ENCODE measurements around the gene FAM43A.

The FAM43A gene, protein sequence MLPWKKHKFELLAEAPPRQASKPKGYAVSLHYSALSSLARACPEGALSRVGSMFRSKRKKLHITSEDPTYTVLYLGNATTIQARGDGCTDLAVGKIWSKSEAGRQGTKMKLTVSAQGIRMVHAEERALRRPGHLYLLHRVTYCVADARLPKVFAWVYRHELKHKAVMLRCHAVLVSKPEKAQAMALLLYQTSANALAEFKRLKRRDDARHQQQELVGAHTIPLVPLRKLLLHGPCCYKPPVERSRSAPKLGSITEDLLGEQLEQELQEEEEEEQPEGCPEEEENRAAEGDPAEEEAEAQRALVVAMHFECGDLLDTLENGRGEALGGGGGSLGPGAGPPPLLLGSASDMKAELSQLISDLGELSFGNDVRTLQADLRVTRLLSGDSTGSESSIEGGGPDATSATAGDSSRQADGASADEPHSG

GRCh38 chr3:194685718-194686413 lies at the start of gene FAM43A:
Gene FAM43A, plus strand, starts transcription at chr3:194685883. Its CDS starts 944 bp downstream, at chr3:194686827.
- in situ Hi-C loops (cut with MboI; ENCODE audit: low pct_unique_long_range_greater_than_20kb, low sequenced_read_pairs, unreplicated experiment), result loop anchor here (10.0 to 25.0 kb wide), 4 partner anchors 276 to 851 kb away; partner anchors contain the start of gene PPP1R2

GRCh38 chr3:194637066-194637465 lies 48.6 kb upstream of the FAM43A start:
- in situ Hi-C loops (cut with MboI; ENCODE audit: low pct_unique_long_range_greater_than_20kb, low sequenced_read_pairs, unreplicated experiment), result no loop called here
- DNase-seq (ENCODE audit: low spot score), result no peak
- TF ChIP-seq, protein P1, sequence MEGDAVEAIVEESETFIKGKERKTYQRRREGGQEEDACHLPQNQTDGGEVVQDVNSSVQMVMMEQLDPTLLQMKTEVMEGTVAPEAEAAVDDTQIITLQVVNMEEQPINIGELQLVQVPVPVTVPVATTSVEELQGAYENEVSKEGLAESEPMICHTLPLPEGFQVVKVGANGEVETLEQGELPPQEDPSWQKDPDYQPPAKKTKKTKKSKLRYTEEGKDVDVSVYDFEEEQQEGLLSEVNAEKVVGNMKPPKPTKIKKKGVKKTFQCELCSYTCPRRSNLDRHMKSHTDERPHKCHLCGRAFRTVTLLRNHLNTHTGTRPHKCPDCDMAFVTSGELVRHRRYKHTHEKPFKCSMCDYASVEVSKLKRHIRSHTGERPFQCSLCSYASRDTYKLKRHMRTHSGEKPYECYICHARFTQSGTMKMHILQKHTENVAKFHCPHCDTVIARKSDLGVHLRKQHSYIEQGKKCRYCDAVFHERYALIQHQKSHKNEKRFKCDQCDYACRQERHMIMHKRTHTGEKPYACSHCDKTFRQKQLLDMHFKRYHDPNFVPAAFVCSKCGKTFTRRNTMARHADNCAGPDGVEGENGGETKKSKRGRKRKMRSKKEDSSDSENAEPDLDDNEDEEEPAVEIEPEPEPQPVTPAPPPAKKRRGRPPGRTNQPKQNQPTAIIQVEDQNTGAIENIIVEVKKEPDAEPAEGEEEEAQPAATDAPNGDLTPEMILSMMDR (IDR thresholded peaks at IDR 0.05; ENCODE audit: extremely low read depth, insufficient read depth, missing control alignments), result no peak

More at GRCh38 chr3:194685718-194686413, at the start of gene FAM43A:
- peak; percentile 88 for DNase-seq (ENCODE audit: low spot score)
- TF ChIP-seq, protein P1 (IDR thresholded peaks at IDR 0.05; ENCODE audit: extremely low read depth, insufficient read depth, missing control alignments), result peak; percentile 28

- in situ Hi-C loops (cut with MboI; ENCODE audit: low pct_unique_long_range_greater_than_20kb, low sequenced_read_pairs, unreplicated experiment), result no loop called here
- TF ChIP-seq, protein P1 (IDR thresholded peaks at IDR 0.05; ENCODE audit: extremely low read depth, insufficient read depth, missing control alignments), result no peak
- DNase-seq (ENCODE audit: low spot score), result no peak
Observed at GRCh38 chr3:194637541-194638400, 47.9 kb upstream of the FAM43A start.

DNA sequence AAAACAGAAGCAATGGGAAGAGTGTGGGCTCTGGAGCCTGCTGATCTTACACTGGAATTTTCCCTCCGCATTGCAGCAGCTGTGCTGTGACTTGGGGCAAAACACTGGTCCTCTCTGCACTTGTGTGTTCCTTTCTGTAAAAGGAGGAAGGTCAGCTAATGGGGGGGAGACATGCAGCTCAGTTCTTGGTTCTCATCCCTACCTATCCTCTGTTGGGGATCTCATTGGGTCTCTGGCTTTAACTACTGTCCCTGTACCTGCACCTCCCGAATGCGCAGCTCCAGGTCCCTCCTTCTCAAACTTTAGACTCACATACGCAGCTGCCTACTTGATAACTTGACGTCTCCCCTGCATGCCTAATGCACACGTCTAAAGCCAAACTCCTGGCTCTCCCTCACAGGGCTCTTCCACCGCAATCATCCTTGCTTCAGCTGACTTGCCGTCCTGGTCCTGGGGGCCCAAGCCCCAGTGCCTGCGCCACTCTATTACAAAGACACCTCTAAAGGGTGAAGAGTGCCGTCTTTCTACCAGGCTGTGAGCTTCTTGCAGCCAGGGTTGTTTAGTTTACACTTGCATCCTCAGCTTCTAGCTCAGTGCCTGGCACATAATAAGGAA lies 46.6 kb upstream of the FAM43A start:
- TF ChIP-seq, protein P1 (IDR thresholded peaks at IDR 0.05; ENCODE audit: extremely low read depth, insufficient read depth, missing control alignments), result no peak
- DNase-seq (ENCODE audit: low spot score), result no peak
- in situ Hi-C loops (cut with MboI; ENCODE audit: low pct_unique_long_range_greater_than_20kb, low sequenced_read_pairs, unreplicated experiment), result no loop called here

GRCh38 chr3:194640829-194641228 lies 44.9 kb upstream of the FAM43A start:
- TF ChIP-seq, protein P1 (IDR thresholded peaks at IDR 0.05; ENCODE audit: extremely low read depth, insufficient read depth, missing control alignments), result peak; percentile 8
- in situ Hi-C loops (cut with MboI; ENCODE audit: low pct_unique_long_range_greater_than_20kb, low sequenced_read_pairs, unreplicated experiment), result no loop called here
- DNase-seq (ENCODE audit: low spot score), result no peak
